Measurements from ENCODE around the gene SKI. TPM values are rescaled to one million over a fixed set of nuclear protein-coding genes. Genes with fewer than 3 reads are reported as not detected.

SKI gene
- total RNA-seq, 1 experiment from 2014 or later = 28.3 TPM

- Histone ChIP-seq H3K36me3 (ENCODE audit: low read depth, low read length) (no peaks in the 10 kb centered on the region), H4K20me1 (ENCODE audit: low read length) (peaks cover 52% of the 10 kb centered on the region), H3F3A (ENCODE audit: low read length, unreplicated experiment) (no peaks in the 10 kb centered on the region), H3K9me2 (replicated peaks; ENCODE audit: low read length) (no peaks in the 10 kb centered on the region), H3K79me2 (ENCODE audit: low read length) (peaks cover 100% of the 10 kb centered on the region), H3K4me1 (ENCODE audit: insufficient read depth, low read length) (no peaks in the 10 kb centered on the region), H3K27me3 (ENCODE audit: low read length) (no peaks in the 10 kb centered on the region), H2AFZ (ENCODE audit: low read length) (no peak overlapping the region), H3K9me3 (ENCODE audit: low read length) (no peaks in the 10 kb centered on the region), H3K27ac (ENCODE audit: low read length) (no peak overlapping the region), H3K4me2 (ENCODE audit: low read length) (no peak overlapping the region), H3K4me3 (ENCODE audit: low read length) (no peak overlapping the region), H3K9ac (ENCODE audit: low read length) (no peak overlapping the region)
- CTCF ChIA-PET = no interaction called here
- no peak for ATAC-seq
- POLR2A ChIA-PET (ENCODE audit: unreplicated experiment) = no interaction called here
- intact Hi-C loops (cut with micrococcal nuclease) = no loop called here
- BruUV-seq (replicated peaks) = no TSS peak
- TF ChIP-seq CTCF (conservative IDR thresholded peaks at IDR 0.05; ENCODE audit: low read depth, low read length) (no peak), EZH2phosphoT487 (IDR thresholded peaks at IDR 0.05; ENCODE audit: borderline replicate concordance, low read length) (no peak), EZH2 (IDR thresholded peaks at IDR 0.05; ENCODE audit: low read length, unreplicated experiment) (no peak)
- no peak for DNase-seq
These were observed 68.5 kb downstream of the SKI start for GRCh38 chr1:2296614-2297013.

GRCh38 chr1:2297246-2298011 lies 69.3 kb downstream of the SKI start:
- Histone ChIP-seq H3F3A (ENCODE audit: low read length, unreplicated experiment) (no peaks in the 10 kb centered on the region), H2AFZ (ENCODE audit: low read length) (no peak overlapping the region), H4K20me1 (ENCODE audit: low read length) (peaks cover 45% of the 10 kb centered on the region), H3K79me2 (ENCODE audit: low read length) (peaks cover 100% of the 10 kb centered on the region), H3K9me3 (ENCODE audit: low read length) (no peaks in the 10 kb centered on the region), H3K9ac (ENCODE audit: low read length) (no peak overlapping the region), H3K4me3 (ENCODE audit: low read length) (no peak overlapping the region), H3K4me2 (ENCODE audit: low read length) (no peak overlapping the region), H3K36me3 (ENCODE audit: low read depth, low read length) (no peaks in the 10 kb centered on the region), H3K4me1 (ENCODE audit: insufficient read depth, low read length) (no peaks in the 10 kb centered on the region), H3K27me3 (ENCODE audit: low read length) (no peaks in the 10 kb centered on the region), H3K9me2 (replicated peaks; ENCODE audit: low read length) (no peaks in the 10 kb centered on the region), H3K27ac (ENCODE audit: low read length) (no peak overlapping the region)
- intact Hi-C loops (cut with micrococcal nuclease) = no loop called here
- ATAC-seq (no peak), DNase-seq (no peak)
- TF ChIP-seq CTCF (conservative IDR thresholded peaks at IDR 0.05; ENCODE audit: low read depth, low read length) = no peak
- TF ChIP-seq EZH2 (IDR thresholded peaks at IDR 0.05; ENCODE audit: low read length, unreplicated experiment) = no peak
- no peak for TF ChIP-seq EZH2phosphoT487 (IDR thresholded peaks at IDR 0.05; ENCODE audit: borderline replicate concordance, low read length)
- BruUV-seq (replicated peaks) = no TSS peak
- CTCF ChIA-PET = no interaction called here
- POLR2A ChIA-PET (ENCODE audit: unreplicated experiment) = no interaction called here

- no peaks in the 10 kb centered on the region for H3K9me2 ChIP-seq (replicated peaks; ENCODE audit: low read length)
- peaks cover 42% of the 10 kb centered on the region for H4K20me1 ChIP-seq (ENCODE audit: low read length)
- H3K4me2 ChIP-seq (ENCODE audit: low read length) = no peak overlapping the region
- no TSS peak for BruUV-seq (replicated peaks)
- peaks cover 93% of the 10 kb centered on the region for H3K79me2 ChIP-seq (ENCODE audit: low read length)
- ATAC-seq = no peak
- POLR2A ChIA-PET (ENCODE audit: unreplicated experiment) = no interaction called here
- H3K27me3 ChIP-seq (ENCODE audit: low read length) = no peaks in the 10 kb centered on the region
- TF ChIP-seq EZH2phosphoT487 (IDR thresholded peaks at IDR 0.05; ENCODE audit: borderline replicate concordance, low read length) (no peak), EZH2 (IDR thresholded peaks at IDR 0.05; ENCODE audit: low read length, unreplicated experiment) (no peak), CTCF (conservative IDR thresholded peaks at IDR 0.05; ENCODE audit: low read depth, low read length) (no peak)
- no peaks in the 10 kb centered on the region for H3K4me1 ChIP-seq (ENCODE audit: insufficient read depth, low read length)
- no peak overlapping the region for H3K9ac ChIP-seq (ENCODE audit: low read length)
- no peak overlapping the region for H3K4me3 ChIP-seq (ENCODE audit: low read length)
- CTCF ChIA-PET = no interaction called here
- H3K9me3 ChIP-seq (ENCODE audit: low read length) = no peaks in the 10 kb centered on the region
- H2AFZ ChIP-seq (ENCODE audit: low read length) = no peak overlapping the region
- intact Hi-C loops (cut with micrococcal nuclease) = no loop called here
- H3F3A ChIP-seq (ENCODE audit: low read length, unreplicated experiment) = no peaks in the 10 kb centered on the region
- no peak overlapping the region for H3K27ac ChIP-seq (ENCODE audit: low read length)
- H3K36me3 ChIP-seq (ENCODE audit: low read depth, low read length) = peaks cover 2% of the 10 kb centered on the region; the same call in 1 of the 2 replicates
- DNase-seq = no peak
These were observed 70.6 kb downstream of the SKI start for GRCh38 chr1:2298685-2299084.
